H7 (cell line): Measurements from ENCODE around the gene ASNSD1. TPM values are rescaled to one million over a fixed set of nuclear protein-coding genes. Genes with fewer than 3 reads are reported as not detected.

ENCODE experiments used
- DNase-seq: peaks from one replicate; pipeline ENCODE4 v3.0.0; 2012
- H3K27me3 ChIP-seq: 2 replicates; pipeline ENCODE4 v1.6.0; 2011; ENCODE audit warnings: mild to moderate bottlenecking, low read length; ENCODE audit not compliant: control insufficient read depth, insufficient read depth
- H3K36me3 ChIP-seq: replicated peaks from 2 replicates; pipeline ENCODE4 v1.5.1; 2011; ENCODE audit warnings: low read length; ENCODE audit not compliant: control insufficient read depth, insufficient read depth
- H3K4me3 ChIP-seq: 2 replicates; pipeline ENCODE4 v1.5.1; 2011; ENCODE audit warnings: low read depth, mild to moderate bottlenecking, control low read depth, low read length, moderate library complexity; ENCODE audit not compliant: insufficient read depth
- total RNA-seq: library from RNA; depleted of rRNA; stranded (reverse); fragments of >200 nt; shearing (Covaris generic); gene quantifications from 2 replicates; pipeline ENCODE4 v1.2.3, GENCODE V29; 2014; rRNA removed

The ASNSD1 gene
- 45.4 and 51.9 TPM in 2 replicates for total RNA-seq

DNA sequence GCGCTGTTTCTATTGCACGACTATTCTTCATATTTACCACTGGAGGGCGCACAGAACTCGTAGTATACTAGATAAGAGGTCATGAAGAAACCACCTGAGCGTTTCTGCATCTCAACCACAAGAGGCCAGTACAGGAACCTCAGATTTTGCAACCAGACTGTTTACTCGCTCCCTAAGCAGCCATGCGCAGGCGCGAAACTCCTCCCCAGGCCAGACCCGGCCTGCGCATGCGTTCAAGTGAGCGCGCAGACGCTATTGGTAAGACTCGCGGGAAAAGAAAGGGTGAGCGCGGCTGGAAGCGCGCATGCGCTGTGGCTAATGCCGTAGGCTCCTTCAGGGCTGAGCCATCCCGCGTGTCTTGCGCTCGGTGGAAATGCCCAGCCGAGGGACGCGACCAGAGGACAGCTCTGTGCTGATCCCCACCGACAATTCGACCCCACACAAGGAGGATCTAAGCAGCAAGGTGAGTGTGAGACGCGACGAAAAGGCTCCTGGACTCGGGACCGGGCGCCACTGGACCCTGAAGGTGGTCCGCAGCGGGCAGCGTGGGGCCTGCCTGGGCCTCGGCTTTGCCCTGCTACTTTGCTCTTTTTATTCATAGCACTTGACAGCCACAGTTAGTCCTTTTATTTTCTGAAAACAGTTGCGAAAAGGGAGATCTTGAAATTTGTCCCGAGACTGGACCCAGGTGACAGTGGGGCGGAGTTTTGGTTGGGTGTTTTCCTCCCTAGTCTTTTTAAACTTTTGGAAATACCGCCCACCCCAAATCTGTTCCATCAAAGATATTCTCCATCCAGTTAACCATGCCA is at the start of gene ASNSD1:
TSS of gene ASNSD1 (plus strand) at position 312 of the 809 bp plus-strand sequence. CDS start 4,674 bp downstream, outside the sequence.
- peaks cover 1% of the 10 kb centered on the region; the same call in 1 of the 2 replicates for H3K36me3 ChIP-seq
- H3K27me3 ChIP-seq: no peaks in the 10 kb centered on the region
- peak; percentile 93 for DNase-seq
- peak within 1 kb of the TSS; percentile 94 for H3K4me3 ChIP-seq

DNA sequence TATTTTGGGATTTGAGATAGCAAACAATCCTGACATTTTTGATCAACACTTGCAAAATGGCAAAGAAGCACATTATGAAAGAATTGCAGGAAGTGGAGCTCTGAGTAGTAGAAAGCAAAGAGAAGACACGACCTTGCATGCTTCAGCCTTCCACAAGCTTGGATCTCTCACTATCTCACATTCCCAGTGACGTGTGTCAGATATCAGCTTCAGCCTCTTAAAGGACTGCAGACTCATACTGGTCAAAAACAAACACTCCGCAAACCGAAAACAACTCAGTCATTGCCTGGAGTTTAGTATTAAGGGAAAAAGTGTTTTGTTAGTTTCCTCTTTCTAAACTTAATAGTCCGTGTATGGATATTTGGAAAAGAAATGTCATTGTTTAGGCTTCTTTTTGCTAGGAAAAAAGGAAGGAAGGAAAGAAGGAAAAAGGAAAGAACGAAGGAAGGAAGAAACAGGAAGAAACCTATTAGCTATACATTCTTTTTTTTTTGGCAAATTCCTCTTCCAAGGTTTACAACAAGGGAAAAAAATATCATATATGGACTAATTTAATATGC is 48.1 kb upstream of the ASNSD1 start:
- DNase-seq: no peak
- no peaks in the 10 kb centered on the region for H3K36me3 ChIP-seq

DNA sequence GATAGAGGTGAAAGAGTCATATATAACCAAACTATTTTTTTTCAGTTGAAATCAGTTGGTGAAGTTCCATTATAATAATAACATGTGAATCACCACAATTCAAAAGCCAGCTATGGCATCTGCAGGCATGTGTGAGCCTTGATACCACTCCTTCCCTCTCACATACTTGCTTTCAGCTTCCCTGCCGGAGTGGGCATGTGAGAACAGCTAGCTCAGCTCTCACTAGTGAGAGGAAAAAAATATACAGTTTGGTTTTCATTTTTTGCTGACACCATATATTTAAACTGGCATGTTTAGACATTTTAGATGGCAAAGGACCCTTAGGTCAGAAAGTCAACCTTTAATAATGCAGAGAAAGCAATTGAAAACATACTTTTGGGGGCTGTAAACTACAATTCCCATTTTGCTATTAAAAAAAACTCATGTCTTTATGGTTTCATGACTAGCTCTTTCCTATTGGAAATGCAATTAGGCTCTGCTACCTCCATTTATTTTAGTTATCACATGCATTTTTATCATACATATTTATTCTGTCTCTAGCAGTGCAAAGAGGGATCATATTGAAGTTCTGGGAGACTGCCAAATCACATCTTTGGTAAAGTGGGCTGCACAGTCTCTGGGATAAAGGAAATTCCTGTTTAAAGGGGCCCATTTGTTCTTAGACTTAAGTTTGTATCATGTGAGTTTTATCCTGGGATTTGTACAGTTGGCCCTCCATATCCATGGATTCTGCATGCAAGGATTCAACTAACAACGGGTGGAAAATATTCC is 47.4 kb upstream of the ASNSD1 start:
- no peak for DNase-seq
- H3K4me3 ChIP-seq: no peak overlapping the region
- H3K36me3 ChIP-seq: no peaks in the 10 kb centered on the region
- H3K27me3 ChIP-seq: no peaks in the 10 kb centered on the region

More for the DNA sequence above, 48.1 kb upstream of the ASNSD1 start:
- Histone ChIP-seq H3K4me3 (no peak overlapping the region), H3K27me3 (no peaks in the 10 kb centered on the region)

DNA sequence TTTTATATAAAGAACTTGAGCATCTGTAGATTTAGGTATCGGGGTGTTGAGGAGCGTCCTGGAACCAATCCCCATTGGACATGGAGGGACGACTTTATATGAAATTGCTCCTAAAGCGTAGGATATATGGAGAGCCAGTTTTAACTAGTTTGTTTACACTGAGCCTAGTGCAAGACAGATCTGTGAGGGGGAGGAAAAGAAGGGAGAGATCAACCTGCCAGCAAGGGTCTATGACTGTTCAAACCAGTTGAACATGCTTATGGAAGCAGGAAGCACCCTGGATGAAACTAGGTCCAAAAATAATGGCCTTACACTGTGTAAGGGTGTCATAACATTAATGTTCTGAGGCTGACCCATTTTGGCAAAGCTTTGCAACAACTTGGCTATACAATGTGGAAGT is 46.7 kb upstream of the ASNSD1 start:
- no peaks in the 10 kb centered on the region for H3K36me3 ChIP-seq
- no peaks in the 10 kb centered on the region for H3K27me3 ChIP-seq
- DNase-seq: no peak
- H3K4me3 ChIP-seq: no peak overlapping the region

DNA sequence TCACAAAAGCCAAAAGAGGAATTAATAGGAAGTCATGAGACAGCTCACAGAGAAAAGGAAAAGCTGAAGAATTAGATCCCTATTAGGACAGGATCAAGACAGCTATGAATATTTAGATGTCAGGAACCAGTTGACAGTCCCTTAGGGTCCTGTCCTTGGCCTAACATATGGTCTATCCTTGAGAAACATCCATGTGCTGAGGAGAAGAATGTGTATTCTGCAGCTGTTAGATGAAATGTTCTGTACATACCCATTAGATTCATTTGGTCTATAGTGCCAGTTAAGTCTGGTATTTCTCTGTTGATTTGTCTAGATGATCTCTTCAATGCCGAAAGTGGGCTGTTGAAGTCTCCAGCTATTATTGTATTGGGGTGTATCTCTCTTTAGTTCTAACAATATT is 43.1 kb upstream of the ASNSD1 start:
- DNase-seq: no peak
- no peaks in the 10 kb centered on the region for H3K27me3 ChIP-seq
- no peaks in the 10 kb centered on the region for H3K36me3 ChIP-seq
- no peak overlapping the region for H3K4me3 ChIP-seq

DNA sequence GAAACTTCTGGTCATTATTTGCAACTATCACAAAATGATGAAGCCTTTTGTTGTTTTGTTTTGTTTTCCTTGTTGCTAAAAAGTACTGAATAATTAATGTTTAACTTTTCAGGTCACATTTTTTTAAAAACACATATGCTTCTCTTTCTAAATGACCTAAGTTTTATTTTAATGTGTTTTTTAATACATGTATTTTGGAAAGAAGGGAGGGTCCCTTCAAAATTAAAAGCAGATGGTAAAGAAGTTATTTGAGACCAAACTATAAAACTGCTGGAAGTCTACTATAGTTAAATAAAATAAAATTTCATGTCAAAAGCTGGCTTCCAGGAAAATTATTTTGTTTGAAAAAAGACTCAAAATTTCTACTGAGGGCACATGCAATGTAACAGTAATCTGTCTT is 39.5 kb upstream of the ASNSD1 start:
- Histone ChIP-seq H3K27me3 (no peaks in the 10 kb centered on the region), H3K36me3 (no peaks in the 10 kb centered on the region), H3K4me3 (no peak overlapping the region)
- DNase-seq: no peak

DNA sequence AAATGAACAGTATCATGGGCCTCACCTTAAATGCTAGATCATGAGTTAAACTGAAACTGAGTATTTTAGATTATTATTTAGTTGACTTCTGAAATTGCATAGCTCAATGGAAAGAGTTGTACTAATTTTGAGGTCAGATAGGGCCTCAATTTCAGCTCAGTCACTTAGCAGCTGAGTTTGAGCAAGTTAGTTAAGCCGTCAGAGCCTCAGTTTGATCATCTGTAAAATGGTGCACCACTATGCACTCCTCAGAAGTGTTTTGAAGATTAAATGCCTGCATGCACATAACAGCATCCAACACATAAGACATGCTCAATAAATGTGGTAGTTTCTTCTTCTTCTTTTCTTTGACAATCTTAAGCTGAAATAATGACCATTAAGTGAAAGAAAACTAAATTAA is 38.2 kb upstream of the ASNSD1 start:
- no peaks in the 10 kb centered on the region for H3K36me3 ChIP-seq
- no peak overlapping the region for H3K4me3 ChIP-seq
- DNase-seq: no peak
- H3K27me3 ChIP-seq: no peaks in the 10 kb centered on the region

DNA sequence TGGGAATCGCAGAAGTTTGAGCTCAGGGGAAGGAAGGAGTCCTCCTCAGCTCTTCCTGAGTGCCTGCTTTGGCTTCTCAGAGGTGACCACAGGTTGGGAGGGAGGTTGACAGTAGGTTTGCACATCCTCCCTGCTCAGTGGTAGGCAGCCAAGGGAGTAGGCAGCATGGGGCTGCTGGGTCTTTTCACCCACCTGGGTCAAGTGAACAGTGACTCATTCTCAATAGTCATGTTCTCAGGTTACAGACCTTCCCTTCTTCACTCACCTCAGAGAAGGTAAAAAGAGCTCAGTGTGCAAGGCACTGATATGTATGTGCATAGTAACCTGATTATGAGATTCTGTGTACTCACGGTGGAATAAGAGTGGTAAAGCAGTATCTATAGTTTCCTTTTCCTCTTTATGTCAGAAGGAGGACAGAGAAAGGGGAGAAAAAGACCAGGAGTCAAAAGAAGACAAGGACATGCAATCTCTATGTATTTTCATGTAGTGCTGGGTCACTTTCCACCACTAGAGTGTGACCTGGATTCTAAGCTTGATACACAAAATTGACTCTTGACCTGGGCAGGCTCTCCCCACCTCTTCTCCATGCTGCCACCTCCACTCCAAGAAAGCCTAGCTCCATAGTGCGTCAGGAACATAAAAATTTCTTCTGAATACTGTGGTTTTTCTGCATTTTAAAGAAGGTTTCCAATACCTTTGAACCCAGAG is 36.5 kb upstream of the ASNSD1 start:
- Histone ChIP-seq H3K36me3 (no peaks in the 10 kb centered on the region), H3K27me3 (no peaks in the 10 kb centered on the region), H3K4me3 (no peak overlapping the region)
- no peak for DNase-seq

DNA sequence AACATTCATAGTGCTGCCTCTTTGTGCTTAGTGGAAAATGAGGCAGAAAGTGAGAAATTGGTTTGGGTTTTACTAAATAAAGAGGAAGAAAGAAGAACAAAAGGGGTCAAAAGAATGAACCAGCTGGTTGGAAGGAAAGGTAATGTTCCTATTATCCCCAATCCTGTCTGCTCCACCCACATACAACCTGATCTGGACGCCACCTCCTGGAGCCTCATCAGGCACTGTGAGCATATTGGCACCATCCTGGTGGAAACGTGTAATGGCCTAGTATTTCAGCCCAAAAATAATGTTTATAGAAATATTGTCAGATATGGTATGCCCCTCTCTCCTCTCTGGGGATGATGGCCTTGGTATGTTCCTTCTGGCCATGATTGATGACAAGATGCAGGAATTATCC is 35.6 kb upstream of the ASNSD1 start:
- no peak overlapping the region for H3K4me3 ChIP-seq
- no peaks in the 10 kb centered on the region for H3K36me3 ChIP-seq
- no peaks in the 10 kb centered on the region for H3K27me3 ChIP-seq
- no peak for DNase-seq

DNA sequence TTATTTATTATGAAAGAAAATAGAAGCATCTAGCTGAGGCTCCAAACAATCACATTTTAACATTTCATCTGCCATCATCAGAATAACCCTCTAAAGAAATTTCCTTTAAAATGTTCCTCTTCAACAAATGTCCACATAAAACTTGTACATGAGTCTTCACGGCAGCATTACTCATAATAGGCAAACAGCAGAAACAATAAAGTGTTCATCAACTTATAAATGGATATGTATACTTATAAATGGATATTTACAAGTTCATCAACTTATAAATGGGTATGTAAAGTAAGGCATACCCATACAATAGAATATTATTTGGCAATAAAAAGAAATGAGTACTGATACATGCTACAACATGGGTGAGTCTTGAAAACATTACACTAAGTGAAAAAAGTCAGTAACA is 33.5 kb upstream of the ASNSD1 start:
- Histone ChIP-seq H3K27me3 (no peaks in the 10 kb centered on the region), H3K36me3 (no peaks in the 10 kb centered on the region), H3K4me3 (no peak overlapping the region)
- no peak for DNase-seq

DNA sequence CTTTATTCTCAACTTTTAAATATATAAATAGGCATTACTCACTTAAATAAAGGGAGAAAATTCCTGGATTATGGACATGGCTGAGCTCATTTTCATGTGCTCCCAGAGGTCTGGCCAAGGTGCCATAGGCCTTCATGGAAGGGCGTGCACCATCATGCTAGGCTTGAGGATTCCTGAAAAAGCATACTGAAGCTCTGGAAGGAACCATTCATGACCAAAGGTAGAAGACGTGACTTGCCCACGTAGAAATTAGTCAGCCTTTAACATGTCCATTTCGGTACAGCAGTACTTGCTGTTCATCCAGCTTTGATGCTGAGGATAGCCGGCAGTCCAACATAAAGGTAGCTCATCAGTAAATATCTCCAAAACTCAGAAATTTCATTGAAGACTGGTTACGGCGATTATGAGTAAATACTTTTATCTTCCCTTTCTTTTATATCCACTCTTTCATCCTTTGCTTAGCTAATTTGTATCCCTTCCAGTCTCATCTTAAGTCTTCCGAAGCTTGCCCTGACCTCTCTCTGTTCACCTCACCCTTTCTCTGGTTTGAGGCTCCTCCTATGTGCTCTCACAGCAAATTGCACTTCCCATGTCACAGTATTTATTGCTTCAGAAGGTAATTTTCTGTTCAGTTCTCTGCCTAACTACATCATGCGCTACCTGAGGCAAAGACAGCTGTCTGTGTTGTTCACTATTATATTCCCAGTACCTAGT is 32.3 kb upstream of the ASNSD1 start:
- DNase-seq: no peak
- no peaks in the 10 kb centered on the region for H3K27me3 ChIP-seq
- no peaks in the 10 kb centered on the region for H3K36me3 ChIP-seq
- H3K4me3 ChIP-seq: no peak overlapping the region

DNA sequence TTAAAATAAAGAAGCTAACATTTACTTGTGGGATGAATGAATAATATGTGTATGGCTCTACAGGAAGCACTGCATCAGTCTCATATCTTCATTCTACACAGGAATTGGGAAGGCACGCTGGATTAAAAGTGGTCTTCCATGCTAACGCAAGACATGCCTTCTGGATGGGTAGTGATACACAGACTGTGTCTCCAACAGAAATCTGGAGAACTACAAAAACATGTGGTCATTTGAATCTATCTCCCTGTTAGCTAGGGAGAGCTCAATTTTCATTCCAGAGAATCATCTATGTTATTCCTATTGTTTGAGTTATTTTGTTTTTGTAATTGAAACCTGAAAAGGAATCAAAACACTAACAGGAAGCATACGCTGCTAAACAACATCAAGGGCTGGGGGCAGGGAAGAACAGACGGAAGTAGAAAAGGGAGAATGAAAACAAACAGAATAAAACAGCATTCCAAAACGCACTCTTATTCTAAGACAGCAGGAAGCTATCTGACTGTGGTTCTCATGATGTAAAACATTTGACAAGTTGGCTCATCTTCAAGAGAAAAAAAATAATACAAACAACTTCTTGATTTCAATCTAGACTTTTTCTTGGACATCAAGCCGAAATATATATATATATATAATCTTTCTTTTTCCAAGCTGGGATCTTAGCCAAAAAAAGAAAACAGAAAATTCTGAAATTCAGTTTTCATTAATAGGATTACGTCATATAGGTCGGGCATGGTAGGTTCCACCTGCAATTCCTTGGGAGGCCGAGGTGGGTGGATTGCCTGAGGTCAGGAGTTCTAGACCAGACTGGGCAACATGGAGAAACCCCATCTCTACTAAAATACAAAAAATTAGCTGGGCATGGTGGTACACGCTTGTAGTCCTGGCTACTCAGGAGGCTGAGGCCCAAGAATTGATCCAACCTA is 31.5 kb upstream of the ASNSD1 start:
- no peaks in the 10 kb centered on the region for H3K27me3 ChIP-seq
- H3K36me3 ChIP-seq: no peaks in the 10 kb centered on the region
- no peak overlapping the region for H3K4me3 ChIP-seq
- no peak for DNase-seq

DNA sequence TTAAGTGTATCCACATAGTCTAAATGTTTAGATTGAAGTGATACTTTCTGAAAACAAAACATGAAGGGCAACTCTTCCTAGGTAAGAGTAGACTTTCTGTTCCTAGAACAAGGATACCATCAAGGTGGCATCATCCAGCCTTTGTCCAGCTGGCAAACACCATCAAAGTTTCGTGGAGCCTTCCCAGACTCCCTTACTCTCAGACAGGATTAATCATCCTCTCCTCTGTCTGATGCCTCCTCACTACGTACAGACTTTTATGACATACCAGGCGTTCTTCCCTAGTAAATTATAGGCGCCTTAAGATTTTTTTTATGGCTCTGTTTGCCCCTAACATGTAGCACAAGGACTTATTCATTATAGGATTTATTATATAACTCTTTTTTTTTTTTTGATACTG is 29.4 kb upstream of the ASNSD1 start:
- Histone ChIP-seq H3K4me3 (no peak overlapping the region), H3K36me3 (no peaks in the 10 kb centered on the region), H3K27me3 (no peaks in the 10 kb centered on the region)
- DNase-seq: no peak
